GM12864 (cell line): ENCODE results near the gene ABCA13.

ENCODE experiments used
- DNase-seq: peaks from one replicate; pipeline ENCODE4 v3.0.0-alpha.2; 2011; ENCODE audit warnings: low read depth
- H3K4me3 ChIP-seq: 2 replicates; pipeline ENCODE4 v1.5.1; 2011; ENCODE audit warnings: mild to moderate bottlenecking, low read depth, low read length, control low read depth
- TF ChIP-seq, protein P1 (sequence below): IDR thresholded peaks from 2 replicates; pipeline ENCODE4 v1.5.1; 2011; ENCODE audit warnings: low read depth, mild to moderate bottlenecking, moderate library complexity, low read length, control low read depth, inconsistent platforms; ENCODE audit errors: missing control alignments

Gene ABCA13

DNA sequence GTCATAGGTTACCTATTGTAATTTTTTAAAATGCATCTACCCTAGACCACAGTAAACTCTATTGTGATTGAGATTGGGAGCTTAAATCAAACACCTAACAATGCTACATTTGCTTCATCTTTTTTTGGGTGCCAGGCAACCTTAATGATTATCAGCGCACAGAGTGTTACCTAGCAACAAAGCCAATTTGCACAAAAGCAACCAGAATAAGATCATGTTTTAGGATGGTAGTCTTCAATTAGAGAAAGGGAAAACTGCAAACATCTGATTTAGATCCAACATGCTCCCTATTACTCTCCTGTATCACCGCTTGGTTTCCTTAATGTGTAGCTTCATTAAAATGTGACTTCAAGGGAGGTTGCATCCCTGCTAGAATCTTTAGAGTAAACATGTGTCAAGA is 226.9 kb downstream of the ABCA13 start:
- no peak for DNase-seq
- H3K4me3 ChIP-seq: no peak overlapping the region
- TF ChIP-seq, protein P1, sequence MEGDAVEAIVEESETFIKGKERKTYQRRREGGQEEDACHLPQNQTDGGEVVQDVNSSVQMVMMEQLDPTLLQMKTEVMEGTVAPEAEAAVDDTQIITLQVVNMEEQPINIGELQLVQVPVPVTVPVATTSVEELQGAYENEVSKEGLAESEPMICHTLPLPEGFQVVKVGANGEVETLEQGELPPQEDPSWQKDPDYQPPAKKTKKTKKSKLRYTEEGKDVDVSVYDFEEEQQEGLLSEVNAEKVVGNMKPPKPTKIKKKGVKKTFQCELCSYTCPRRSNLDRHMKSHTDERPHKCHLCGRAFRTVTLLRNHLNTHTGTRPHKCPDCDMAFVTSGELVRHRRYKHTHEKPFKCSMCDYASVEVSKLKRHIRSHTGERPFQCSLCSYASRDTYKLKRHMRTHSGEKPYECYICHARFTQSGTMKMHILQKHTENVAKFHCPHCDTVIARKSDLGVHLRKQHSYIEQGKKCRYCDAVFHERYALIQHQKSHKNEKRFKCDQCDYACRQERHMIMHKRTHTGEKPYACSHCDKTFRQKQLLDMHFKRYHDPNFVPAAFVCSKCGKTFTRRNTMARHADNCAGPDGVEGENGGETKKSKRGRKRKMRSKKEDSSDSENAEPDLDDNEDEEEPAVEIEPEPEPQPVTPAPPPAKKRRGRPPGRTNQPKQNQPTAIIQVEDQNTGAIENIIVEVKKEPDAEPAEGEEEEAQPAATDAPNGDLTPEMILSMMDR: no peak

DNA sequence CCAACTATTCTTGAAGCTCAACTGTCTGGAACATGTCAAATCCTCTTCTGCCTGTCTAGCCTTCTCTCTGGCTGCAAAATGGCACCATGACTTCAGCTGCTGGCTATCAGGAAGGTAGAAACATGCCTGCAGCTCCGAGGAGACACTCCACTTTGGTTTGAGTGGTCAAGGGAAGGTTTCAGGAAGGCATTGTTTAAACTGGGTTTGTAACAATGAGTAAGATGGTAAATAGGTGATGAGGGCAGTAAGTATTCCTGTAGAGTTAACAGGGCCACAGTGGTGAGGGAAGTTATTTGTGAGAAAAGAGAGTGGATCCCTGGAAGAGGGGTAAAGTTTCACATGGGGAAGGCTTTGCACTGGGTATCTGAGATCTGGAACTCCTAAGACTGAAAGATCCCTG is 231.5 kb downstream of the ABCA13 start:
- TF ChIP-seq, protein P1: no peak
- no peak for DNase-seq
- no peak overlapping the region for H3K4me3 ChIP-seq

- TF ChIP-seq, protein P1: no peak
- no peak overlapping the region for H3K4me3 ChIP-seq
- DNase-seq: no peak
Observed at GRCh38 chr7:48408731-48409130, 237.5 kb downstream of the ABCA13 start.

DNA sequence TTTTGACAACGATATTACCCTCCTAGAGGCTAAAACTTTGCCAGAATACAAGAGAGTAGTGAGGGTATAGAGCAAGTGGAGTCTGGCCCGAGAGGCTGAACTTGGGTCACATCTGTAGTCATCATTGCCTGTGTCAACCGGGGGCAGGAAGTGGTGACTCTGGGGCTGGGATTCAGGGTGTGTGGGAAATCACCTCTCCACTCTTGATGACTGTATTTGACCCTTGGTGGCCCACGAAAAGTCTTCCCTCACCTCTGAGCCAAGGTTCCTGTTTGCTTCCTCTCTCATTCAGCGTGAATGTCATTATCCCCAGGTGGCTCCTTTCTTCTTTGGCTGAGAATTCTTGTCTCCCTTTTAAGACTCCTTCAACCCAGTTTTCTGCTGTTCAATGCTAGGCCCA is 240.4 kb downstream of the ABCA13 start:
- no peak for DNase-seq
- TF ChIP-seq, protein P1: no peak
- H3K4me3 ChIP-seq: no peak overlapping the region

- H3K4me3 ChIP-seq: no peak overlapping the region
- no peak for DNase-seq
- TF ChIP-seq, protein P1: no peak
Observed at GRCh38 chr7:48414011-48414732, 242.9 kb downstream of the ABCA13 start.

DNA sequence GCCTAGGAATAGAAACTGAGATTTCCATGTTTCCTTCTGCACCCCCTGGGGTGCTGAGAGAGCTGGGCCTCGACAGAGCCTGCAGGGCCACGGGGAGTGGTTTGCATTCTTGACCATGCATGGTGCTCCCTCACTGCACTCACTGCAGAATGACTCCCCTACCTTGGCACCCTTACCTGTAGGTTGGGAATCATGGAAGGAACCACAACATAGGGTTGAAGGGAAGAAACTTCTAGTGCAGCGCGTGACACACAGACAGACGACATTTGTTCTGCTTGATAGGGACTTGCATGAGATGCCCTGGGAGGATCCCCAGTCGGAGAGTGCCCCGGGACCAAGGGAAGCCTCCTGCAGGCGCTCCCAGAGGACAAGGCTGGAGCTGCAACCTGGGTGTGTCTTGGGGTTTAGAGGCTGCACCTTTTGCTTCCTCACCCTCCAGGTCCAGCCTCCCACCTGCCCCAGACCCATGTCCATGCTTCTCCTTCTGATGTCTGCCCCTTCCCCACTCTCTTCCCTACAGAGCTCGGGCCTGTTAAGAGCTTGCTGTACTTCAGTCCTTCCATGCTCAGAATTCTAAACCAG is 245.2 kb downstream of the ABCA13 start:
- TF ChIP-seq, protein P1: peak; percentile 26
- H3K4me3 ChIP-seq: no peak overlapping the region
- no peak for DNase-seq

DNA sequence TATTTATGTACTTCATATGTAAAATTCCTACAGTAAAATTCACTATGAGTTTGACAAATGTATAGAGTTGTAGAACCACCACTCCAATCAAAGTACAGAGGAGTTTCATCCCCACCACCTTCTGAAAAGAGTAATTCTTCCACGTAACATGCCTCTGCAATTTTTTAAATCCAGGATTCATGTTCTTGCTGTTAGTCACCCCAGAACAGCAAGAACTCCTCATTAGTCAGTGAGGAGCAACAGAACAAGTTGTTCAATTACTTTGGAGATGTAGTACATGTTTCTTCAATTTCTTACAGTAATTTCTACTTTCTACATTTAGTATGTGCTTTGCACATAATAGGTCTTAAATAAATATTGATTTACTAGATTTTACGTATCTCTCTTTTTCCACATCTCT is 248.1 kb downstream of the ABCA13 start:
- TF ChIP-seq, protein P1: no peak
- no peak overlapping the region for H3K4me3 ChIP-seq
- DNase-seq: no peak
